ENCODE measurements around the gene GREM1. TPM values are rescaled to one million over a fixed set of nuclear protein-coding genes. Genes with fewer than 3 reads are reported as not detected.

The GREM1 gene
- total RNA-seq, 1 donor from 2014 or later = 2.8 TPM

GRCh38 chr15:32757426-32757825 is 39.6 kb downstream of the GREM1 start:
- intact Hi-C loops (cut with DNase I) = no loop called here
- no peaks in the 10 kb centered on the region for H3K4me1 ChIP-seq
- no peak overlapping the region for H3K4me3 ChIP-seq
- TF ChIP-seq CTCF (IDR thresholded peaks at IDR 0.05) = no peak
- no peaks in the 10 kb centered on the region for H3K9me3 ChIP-seq
- H3K27ac ChIP-seq = no peak overlapping the region
- no peaks in the 10 kb centered on the region for H3K27me3 ChIP-seq
- DNase-seq (no peak), ATAC-seq (no peak)
- no peaks in the 10 kb centered on the region for H3K36me3 ChIP-seq

GRCh38 chr15:32763295-32763694 is 45.5 kb downstream of the GREM1 start:
- H3K27ac ChIP-seq = no peak overlapping the region
- no peaks in the 10 kb centered on the region for H3K27me3 ChIP-seq
- no peak for TF ChIP-seq CTCF (IDR thresholded peaks at IDR 0.05)
- H3K36me3 ChIP-seq = no peaks in the 10 kb centered on the region
- H3K9me3 ChIP-seq = no peaks in the 10 kb centered on the region
- DNase-seq = no peak
- ATAC-seq = no peak
- no peak overlapping the region for H3K4me3 ChIP-seq
- intact Hi-C loops (cut with DNase I) = no loop called here
- no peaks in the 10 kb centered on the region for H3K4me1 ChIP-seq

GRCh38 chr15:32765236-32765635 is 47.4 kb downstream of the GREM1 start:
- intact Hi-C loops (cut with DNase I) = no loop called here
- no peak for ATAC-seq
- TF ChIP-seq CTCF (IDR thresholded peaks at IDR 0.05) = no peak
- Histone ChIP-seq H3K27ac (no peak overlapping the region), H3K4me1 (no peaks in the 10 kb centered on the region), H3K27me3 (no peaks in the 10 kb centered on the region), H3K4me3 (no peak overlapping the region), H3K36me3 (no peaks in the 10 kb centered on the region), H3K9me3 (no peaks in the 10 kb centered on the region)
- DNase-seq = no peak

- ATAC-seq = no peak
- H3K4me3 ChIP-seq = no peak overlapping the region
- H3K4me1 ChIP-seq = no peaks in the 10 kb centered on the region
- DNase-seq = no peak
- no peaks in the 10 kb centered on the region for H3K27me3 ChIP-seq
- TF ChIP-seq CTCF (IDR thresholded peaks at IDR 0.05) = no peak
- no peaks in the 10 kb centered on the region for H3K9me3 ChIP-seq
- intact Hi-C loops (cut with DNase I) = no loop called here
- H3K36me3 ChIP-seq = no peaks in the 10 kb centered on the region
- H3K27ac ChIP-seq = no peak overlapping the region
Measured at GRCh38 chr15:32766101-32766500, 48.3 kb downstream of the GREM1 start.

- Histone ChIP-seq H3K36me3 (no peaks in the 10 kb centered on the region), H3K27ac (no peak overlapping the region), H3K9me3 (no peaks in the 10 kb centered on the region), H3K4me3 (no peak overlapping the region), H3K4me1 (no peaks in the 10 kb centered on the region), H3K27me3 (no peaks in the 10 kb centered on the region)
- ATAC-seq = no peak
- no peak for TF ChIP-seq CTCF (IDR thresholded peaks at IDR 0.05)
- intact Hi-C loops (cut with DNase I) = no loop called here
- DNase-seq = no peak
Measured at GRCh38 chr15:32767236-32767635, 49.4 kb downstream of the GREM1 start.

- intact Hi-C loops (cut with DNase I) = no loop called here
- Histone ChIP-seq H3K36me3 (peaks cover 4% of the 10 kb centered on the region), H3K9me3 (no peaks in the 10 kb centered on the region), H3K27me3 (no peaks in the 10 kb centered on the region), H3K4me3 (no peak overlapping the region), H3K4me1 (no peaks in the 10 kb centered on the region), H3K27ac (no peak overlapping the region)
- DNase-seq (no peak), ATAC-seq (no peak)
- TF ChIP-seq CTCF (IDR thresholded peaks at IDR 0.05) = no peak
Measured at GRCh38 chr15:32774022-32774421, 56.2 kb downstream of the GREM1 start.
